Hepatocyte (in vitro differentiated cells): ENCODE measurements around the gene TMSB4X.

Source experiments
- CTCF ChIP-seq: fragments of 200-600 bp; sonication (generic); IDR thresholded peaks from 2 replicates; pipeline ENCODE4 v1.5.1; 2016; ENCODE audit warnings: antibody characterized with exemption, mild to moderate bottlenecking; ENCODE audit not compliant: poor library complexity
- EZH2 ChIP-seq: fragments of 200-600 bp; sonication (generic); IDR thresholded peaks from 2 replicates; pipeline ENCODE4 v1.6.1; 2016; ENCODE audit warnings: antibody characterized with exemption, mild to moderate bottlenecking, borderline replicate concordance
- EZH2phosphoT487 ChIP-seq: fragments of 200-600 bp; sonication (generic); IDR thresholded peaks from one replicate; pipeline ENCODE4 v1.6.1; 2018; ENCODE audit warnings: antibody characterized with exemption, mild to moderate bottlenecking, low read depth, moderate library complexity; ENCODE audit not compliant: unreplicated experiment, severe bottlenecking

GRCh38 chrX:13001097-13001496 lies 26.2 kb downstream of the TMSB4X start:
- TF ChIP-seq CTCF (no peak), EZH2 (no peak), EZH2phosphoT487 (no peak)
